Measurements from ENCODE around the gene ZNRF1. TPM values are rescaled to one million over a fixed set of nuclear protein-coding genes. Genes with fewer than 3 reads are reported as not detected.
A peak's percentile ranks its signal among the peaks of the same experiment; 100 is the strongest.

ZNRF1 gene
- total RNA-seq, 1 donor from 2014 or later, result 2.8 TPM

DNA sequence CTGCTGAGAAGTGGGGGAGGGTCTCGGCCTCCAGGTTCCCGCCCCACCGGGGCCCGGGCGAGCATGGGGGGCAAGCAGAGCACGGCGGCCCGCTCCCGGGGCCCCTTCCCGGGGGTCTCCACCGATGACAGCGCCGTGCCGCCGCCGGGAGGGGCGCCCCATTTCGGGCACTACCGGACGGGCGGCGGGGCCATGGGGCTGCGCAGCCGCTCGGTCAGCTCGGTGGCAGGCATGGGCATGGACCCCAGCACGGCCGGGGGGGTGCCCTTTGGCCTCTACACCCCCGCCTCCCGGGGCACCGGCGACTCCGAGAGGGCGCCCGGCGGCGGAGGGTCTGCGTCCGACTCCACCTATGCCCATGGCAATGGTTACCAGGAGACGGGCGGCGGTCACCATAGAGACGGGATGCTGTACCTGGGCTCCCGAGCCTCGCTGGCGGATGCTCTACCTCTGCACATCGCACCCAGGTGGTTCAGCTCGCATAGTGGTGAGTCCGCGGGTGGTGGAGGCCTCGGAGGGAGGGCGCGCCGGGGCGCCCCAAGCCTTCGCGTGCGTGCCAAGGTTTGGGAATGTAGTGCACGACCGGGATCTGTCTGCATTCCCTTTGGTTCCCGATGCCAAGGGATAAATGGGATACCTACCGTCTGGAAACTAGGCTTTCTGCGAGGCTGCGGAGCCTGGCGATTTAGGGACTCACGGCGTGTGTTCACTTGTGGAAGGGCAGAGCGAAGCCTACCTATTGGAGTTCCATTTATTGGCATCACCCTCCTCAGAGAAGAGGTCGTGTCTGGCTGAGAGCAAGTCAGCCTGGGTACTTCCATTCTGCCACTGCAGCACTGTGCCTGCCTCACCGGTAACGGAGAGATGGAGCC lies 1.0 kb downstream of the ZNRF1 start:
- peaks cover 34% of the 10 kb centered on the region for H3K27me3 Mint-ChIP-seq
- no peak overlapping the region for H3K27ac Mint-ChIP-seq
- DNase-seq (peak; percentile 31), ATAC-seq (ENCODE audit: low read depth) (peak; percentile 19)
- CTCF ChIA-PET, result interaction anchor here (1.4 to 3.2 kb wide), 7 partner anchors 8 to 113 kb away, joined by 4 to 81 read pairs (median 9); partner anchors contain the start of gene WDR59
- H3K4me1 Mint-ChIP-seq, result peaks cover 18% of the 10 kb centered on the region
- intact Hi-C loops (cut with micrococcal nuclease), result loop anchor here (1.0 to 10.0 kb wide), 4 partner anchors 12 to 465 kb away; partner anchors contain the start of gene TMEM170A
- TF ChIP-seq, protein P1, sequence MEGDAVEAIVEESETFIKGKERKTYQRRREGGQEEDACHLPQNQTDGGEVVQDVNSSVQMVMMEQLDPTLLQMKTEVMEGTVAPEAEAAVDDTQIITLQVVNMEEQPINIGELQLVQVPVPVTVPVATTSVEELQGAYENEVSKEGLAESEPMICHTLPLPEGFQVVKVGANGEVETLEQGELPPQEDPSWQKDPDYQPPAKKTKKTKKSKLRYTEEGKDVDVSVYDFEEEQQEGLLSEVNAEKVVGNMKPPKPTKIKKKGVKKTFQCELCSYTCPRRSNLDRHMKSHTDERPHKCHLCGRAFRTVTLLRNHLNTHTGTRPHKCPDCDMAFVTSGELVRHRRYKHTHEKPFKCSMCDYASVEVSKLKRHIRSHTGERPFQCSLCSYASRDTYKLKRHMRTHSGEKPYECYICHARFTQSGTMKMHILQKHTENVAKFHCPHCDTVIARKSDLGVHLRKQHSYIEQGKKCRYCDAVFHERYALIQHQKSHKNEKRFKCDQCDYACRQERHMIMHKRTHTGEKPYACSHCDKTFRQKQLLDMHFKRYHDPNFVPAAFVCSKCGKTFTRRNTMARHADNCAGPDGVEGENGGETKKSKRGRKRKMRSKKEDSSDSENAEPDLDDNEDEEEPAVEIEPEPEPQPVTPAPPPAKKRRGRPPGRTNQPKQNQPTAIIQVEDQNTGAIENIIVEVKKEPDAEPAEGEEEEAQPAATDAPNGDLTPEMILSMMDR (IDR thresholded peaks at IDR 0.05), result no peak
- POLR2A ChIA-PET, result interaction anchor here (0.6 to 2.6 kb wide), 3 partner anchors 13 to 111 kb away, joined by 3 to 25 read pairs (median 3); partner anchors contain the start of gene WDR59
- H3K9me3 Mint-ChIP-seq, result no peaks in the 10 kb centered on the region
- peak overlapping the region; percentile 78 for H3K4me3 Mint-ChIP-seq
- H3K36me3 Mint-ChIP-seq (ENCODE audit: low read depth), result no peaks in the 10 kb centered on the region

DNA sequence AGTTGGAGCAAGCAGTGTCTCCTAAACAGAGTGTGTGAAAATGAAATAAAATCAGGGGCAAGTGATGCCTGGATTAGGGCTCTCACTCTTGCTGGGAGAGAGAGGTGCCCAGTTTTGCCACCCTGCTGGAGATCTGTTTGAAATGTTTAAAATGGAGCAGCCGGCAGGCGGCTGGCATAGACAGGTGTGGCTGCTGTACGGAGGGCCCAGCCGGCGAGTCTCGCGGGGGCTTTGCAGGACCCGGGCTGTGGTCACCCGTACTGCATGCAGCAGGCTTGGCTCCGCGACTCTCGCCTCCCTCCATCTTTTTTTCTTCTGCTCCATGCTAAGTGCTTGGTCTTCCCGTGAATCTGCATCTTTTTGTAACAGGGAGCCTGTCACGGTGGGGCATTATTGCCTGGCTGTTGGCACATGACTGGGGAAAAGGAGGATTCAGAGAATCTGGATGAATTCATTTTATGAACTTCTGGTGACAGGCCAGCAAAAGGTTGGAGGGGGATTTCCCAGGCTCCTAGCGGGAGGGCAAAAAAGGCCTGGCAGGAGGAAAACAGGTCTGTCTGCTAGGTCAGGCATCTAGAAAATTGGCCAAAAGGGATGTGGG lies 1.8 kb downstream of the ZNRF1 start:
- Mint-ChIP-seq H3K36me3 (ENCODE audit: low read depth) (no peaks in the 10 kb centered on the region), H3K9me3 (no peaks in the 10 kb centered on the region), H3K4me3 (peak overlapping the region; percentile 76), H3K27ac (no peak overlapping the region), H3K4me1 (peaks cover 18% of the 10 kb centered on the region), H3K27me3 (peaks cover 34% of the 10 kb centered on the region)
- TF ChIP-seq, protein P1 (IDR thresholded peaks at IDR 0.05), result no peak
- ChIA-PET CTCF (interaction anchor here (1.1 to 3.2 kb wide), 3 partner anchors 109 to 113 kb away, joined by 5 to 81 read pairs (median 7); no protein-coding TSS in a partner anchor), POLR2A (interaction anchor here (1.3 to 2.6 kb wide), 2 partner anchors 12 to 110 kb away, joined by 3 to 25 read pairs; no protein-coding TSS in a partner anchor)
- DNase-seq (no peak), ATAC-seq (ENCODE audit: low read depth) (no peak)
- intact Hi-C loops (cut with micrococcal nuclease), result loop anchor here (1.0 kb wide), 1 partner anchor 12 kb away; no protein-coding TSS in a partner anchor

- intact Hi-C loops (cut with micrococcal nuclease), result no loop called here
- Mint-ChIP-seq H3K9me3 (no peaks in the 10 kb centered on the region), H3K27me3 (peaks cover 24% of the 10 kb centered on the region), H3K36me3 (ENCODE audit: low read depth) (no peaks in the 10 kb centered on the region), H3K4me1 (peaks cover 20% of the 10 kb centered on the region), H3K4me3 (no peak overlapping the region), H3K27ac (no peak overlapping the region)
- no peak for DNase-seq
- CTCF ChIA-PET, result no interaction called here
- no peak for ATAC-seq (ENCODE audit: low read depth)
- POLR2A ChIA-PET, result no interaction called here
- TF ChIP-seq, protein P1 (IDR thresholded peaks at IDR 0.05), result no peak
Measured at GRCh38 chr16:75002474-75002873, 3.6 kb downstream of the ZNRF1 start.

DNA sequence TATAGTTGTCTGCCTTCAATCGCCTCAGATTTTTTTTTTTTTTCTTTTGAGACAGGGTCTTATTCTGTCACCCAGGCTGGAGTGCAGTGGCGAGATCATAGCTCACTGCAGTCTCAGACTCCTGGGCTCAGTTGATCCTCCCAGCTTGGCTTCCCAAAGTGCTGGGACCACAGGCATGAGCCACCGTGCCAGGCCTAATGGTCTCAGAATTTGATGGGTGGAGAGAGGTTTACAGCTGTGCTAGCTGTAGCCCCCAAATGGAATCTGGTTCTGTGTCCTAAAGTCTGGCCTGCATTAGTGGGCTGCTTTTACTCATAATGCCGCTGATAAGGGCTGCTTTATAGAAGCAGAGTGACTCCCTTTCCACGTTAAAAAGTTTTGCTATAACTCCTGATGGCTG lies 5.1 kb downstream of the ZNRF1 start:
- ChIA-PET CTCF (no interaction called here), POLR2A (interaction anchor here (0.6 to 0.7 kb wide), 3 partner anchors 36 to 640 kb away, joined by 3 to 5 read pairs (median 4); no protein-coding TSS in a partner anchor)
- intact Hi-C loops (cut with micrococcal nuclease), result no loop called here
- Mint-ChIP-seq H3K4me1 (peaks cover 14% of the 10 kb centered on the region), H3K27me3 (peaks cover 24% of the 10 kb centered on the region), H3K36me3 (ENCODE audit: low read depth) (no peaks in the 10 kb centered on the region), H3K9me3 (no peaks in the 10 kb centered on the region), H3K4me3 (no peak overlapping the region), H3K27ac (no peak overlapping the region)
- DNase-seq (no peak), ATAC-seq (ENCODE audit: low read depth) (no peak)
- TF ChIP-seq, protein P1 (IDR thresholded peaks at IDR 0.05), result no peak

Measured in activated B cell treated with CpG ODN at 0.5 μM for 24 hours (primary cell).